ENCODE data around the gene IGFL4.

IGFL4 gene

DNA sequence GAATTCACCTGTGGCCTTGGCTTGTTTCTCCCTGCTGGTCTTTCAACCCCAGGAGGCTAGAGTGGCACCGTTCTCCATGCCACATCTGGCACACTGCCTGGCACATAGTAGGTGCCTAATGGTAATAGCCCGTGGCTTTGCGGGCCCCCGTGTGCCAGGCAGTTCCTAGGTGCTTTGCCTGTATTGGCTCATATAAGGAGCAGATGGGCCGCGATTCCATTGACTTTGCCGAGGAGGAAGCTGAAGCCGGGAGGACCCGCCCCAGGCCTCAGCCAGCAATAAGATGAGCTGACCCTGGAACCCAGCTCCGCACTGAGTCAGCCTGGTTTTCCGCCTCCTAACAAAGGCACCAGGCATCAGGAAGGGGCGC is 18.8 kb downstream of the IGFL4 start:
- no peak for DNase-seq (ENCODE audit: low read depth in 2 of 2, low spot score in 1 of 2)

DNA sequence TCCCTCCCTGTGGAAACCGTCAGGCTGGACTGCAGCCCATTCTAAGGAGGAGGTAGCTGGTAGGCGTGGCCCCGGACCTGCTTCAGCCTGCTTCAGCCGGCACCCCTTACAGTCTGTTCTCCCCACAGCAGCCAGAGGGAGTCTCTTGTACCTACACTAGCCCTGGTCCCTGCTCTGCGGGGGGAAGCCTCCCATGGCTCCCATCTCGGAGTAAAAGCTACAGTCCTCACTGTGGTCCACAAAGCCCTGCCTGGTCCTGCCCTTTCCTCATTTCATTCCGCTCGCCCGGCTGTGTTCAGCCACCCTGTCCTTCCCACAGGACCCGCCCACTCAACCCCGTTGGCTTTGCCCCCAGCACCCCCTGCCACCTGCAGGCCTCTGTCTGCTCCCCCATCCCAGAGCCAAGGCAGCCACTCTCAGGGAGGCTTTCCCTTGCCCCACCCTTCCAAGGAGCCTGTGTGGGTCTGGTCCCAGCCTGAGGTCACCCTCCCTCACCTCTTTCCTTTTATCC is 19.2 kb downstream of the IGFL4 start:
- DNase-seq (ENCODE audit: low read depth in 2 of 2, low spot score in 1 of 2) = no peak

DNA sequence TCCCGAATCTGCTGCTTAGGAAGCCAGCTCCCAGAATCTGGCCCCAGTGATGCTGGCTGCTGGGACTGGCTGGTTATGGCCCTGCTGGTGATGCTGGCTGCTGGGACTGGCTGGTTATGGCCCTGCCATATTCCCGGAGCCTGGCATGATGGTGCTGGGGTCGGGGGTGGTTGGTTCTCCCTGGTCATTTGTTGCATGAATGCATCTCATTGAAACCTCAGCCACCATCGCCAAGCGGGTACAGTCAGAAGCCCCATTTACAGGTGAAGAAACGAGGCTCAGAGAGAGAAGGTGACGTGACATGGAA is 20.0 kb downstream of the IGFL4 start:
- no peak for DNase-seq (ENCODE audit: low read depth in 2 of 2, low spot score in 1 of 2)

DNA sequence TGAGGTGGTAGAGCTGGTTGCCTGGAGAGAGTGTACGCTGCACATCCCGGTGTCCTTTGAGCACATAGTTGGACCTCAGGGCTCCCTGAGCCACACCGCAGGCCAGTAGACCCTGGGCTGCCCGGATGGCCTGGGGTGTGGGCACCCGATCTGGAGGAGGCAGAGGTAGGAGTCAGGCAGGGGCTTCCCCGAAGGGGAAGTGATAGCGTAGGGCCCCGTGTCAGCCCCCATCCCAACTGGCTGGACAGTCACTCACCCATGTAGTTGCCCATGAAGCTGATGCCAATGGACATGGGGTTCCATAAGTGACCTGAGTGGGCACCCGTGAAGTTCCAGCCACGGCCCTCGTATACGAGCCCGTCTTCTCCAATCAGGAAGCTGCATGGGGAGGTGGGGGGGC is 21.5 kb downstream of the IGFL4 start:
- no peak for DNase-seq (ENCODE audit: low read depth in 2 of 2, low spot score in 1 of 2)

DNA sequence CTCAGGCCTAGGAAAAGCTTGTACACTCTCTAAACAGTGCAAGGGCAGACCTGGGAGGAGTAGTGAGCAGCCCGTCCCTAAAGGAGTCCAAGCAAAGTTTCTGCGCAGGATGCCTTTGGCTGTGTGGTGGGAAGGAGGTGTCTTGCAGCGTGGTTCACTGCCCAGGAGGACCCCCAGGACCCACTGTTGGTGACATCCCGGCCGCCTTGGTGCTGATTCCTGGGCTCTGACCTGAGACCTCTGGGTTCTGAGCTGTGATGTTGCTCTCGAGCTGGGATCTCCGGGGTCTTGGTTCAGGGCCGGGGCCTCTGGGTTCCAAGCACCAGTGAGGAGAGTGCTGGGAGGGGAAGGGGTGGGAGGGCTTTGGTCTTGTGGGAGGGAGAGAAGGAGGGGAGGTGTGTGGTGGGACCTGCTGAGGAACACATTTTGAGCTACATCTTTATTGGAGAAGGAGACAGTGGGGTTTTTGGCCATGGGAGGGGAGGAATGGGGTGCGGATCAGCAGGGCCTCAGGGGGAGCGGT is 22.0 kb downstream of the IGFL4 start:
- DNase-seq (ENCODE audit: low read depth in 2 of 2, low spot score in 1 of 2) = no peak

DNA sequence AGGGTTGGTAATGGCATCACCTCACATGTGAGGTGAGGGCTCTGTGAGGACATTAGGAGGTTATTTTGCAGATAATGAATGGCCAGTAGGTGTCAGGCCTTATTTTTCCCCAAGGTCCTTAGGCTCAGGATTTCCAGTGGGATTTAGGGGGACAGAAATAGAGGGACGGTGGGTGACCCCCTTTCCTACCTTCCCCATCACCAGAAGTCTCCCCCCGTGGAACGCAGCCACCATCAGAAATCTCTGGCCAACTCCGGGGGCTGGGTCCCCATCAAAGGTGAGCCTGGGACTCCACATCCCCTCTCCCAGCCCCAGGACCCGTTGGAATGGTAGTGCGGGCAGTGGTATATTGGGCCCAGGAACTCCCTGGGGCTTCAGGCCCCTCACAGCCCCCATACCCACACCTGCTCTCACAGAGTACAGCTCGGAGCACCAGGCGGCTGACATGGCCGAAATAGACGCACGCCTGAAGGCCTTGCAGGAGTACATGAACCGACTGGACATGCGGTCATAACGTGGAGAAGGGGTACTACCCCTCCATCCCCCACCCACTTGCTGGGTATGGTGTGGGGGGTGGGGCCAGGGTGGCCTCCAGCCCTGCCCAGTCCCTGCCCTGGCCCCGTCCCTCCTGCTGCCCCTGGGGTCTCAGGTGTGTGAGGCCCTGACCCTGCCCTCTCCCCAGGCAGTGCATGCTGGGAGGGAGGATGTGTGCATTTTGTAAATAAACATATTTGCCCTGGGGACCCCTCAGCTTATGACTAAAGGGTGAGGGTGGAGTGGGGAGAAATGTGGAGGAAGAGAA is 22.7 kb downstream of the IGFL4 start:
- no peak for DNase-seq (ENCODE audit: low read depth in 2 of 2, low spot score in 1 of 2)

DNA sequence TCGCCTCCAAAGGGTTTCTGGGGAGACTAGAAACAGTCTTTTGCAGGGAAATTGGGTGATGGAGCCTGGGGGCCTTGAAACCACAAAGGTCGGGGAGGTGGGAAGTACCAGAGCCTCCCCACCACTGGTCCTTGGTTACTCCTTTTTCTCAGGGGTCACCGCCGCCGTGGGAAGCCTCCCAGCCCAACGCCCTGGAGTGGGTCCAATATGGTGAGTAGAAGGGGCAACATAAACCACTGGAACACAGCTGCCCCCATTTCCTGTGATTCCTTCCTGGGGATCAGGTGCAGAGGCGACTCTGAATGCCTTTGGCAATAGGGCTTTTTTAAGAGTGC is 23.7 kb downstream of the IGFL4 start:
- no peak for DNase-seq (ENCODE audit: low read depth in 2 of 2, low spot score in 1 of 2)

DNA sequence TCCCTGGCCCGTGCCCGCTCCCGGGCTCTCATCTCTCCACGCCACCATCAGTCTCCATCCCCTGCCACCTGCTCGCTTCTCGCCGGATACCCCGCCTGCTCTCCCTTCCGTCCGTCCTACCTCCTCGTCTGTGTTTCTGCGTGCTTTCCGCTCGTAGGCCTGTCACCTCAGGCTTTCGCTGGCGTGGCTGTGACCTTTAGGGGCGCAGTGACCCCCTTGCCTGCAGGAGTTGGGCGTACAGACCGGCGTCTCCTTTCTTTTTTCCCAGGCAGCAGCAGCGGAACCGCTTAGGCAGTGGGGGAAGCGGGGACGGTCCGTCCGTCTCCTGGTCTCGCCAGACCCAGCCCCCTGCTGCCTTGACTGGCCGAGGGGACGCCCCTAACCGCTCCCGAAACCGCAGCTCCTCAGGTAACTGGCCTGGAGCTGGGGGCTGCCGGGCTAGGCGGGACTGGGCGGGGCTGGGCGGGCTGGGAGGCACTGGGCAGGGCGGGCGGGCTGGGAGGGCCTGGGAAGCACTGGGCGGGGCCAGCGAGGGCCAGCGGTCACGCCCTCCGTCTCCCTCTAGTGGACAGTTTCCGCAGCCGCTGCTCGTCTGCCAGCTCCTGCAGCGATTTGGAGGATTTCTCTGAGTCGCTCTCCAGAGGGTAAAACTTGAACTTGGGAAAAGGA is 24.2 kb downstream of the IGFL4 start:
- peak; percentile 62 for DNase-seq (ENCODE audit: low read depth in 2 of 2, low spot score in 1 of 2)

DNA sequence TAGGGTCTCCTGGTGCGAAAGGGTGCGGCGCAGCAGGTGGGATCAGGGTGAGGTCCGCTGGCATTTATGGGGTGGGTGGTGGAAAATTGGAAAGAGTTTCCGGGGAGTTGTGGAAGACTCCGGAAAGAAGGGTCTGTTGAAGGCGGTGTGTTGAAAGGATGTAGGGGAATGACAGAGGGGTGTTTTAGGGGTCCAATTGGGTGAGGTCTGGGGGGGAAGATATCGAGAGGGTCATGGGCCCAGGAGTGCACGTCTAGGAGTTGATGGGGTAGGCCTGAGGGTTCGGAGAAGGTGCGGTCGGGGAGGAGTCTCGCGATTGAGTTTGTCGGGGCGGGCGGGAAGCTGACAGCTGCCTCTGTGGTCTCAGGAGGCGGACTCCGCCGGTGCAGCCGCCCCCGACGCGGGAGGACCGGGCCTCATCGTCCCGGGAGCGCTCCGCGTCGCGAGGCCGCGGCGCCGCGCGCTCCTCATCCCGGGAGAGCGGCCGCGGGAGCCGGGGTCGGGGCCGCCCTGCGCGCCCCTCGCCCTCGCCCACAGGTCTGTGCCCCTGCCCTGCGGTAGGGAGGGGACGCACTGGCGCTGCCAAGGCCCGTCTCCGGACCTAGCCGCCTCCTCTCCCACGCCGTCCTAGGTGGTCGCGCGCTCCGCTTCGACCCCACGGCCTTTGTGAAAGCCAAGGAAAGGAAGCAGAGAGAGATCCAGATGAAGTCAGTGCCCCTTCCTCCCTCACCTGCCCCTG is 24.9 kb downstream of the IGFL4 start:
- DNase-seq (ENCODE audit: low read depth in 2 of 2, low spot score in 1 of 2) = no peak

DNA sequence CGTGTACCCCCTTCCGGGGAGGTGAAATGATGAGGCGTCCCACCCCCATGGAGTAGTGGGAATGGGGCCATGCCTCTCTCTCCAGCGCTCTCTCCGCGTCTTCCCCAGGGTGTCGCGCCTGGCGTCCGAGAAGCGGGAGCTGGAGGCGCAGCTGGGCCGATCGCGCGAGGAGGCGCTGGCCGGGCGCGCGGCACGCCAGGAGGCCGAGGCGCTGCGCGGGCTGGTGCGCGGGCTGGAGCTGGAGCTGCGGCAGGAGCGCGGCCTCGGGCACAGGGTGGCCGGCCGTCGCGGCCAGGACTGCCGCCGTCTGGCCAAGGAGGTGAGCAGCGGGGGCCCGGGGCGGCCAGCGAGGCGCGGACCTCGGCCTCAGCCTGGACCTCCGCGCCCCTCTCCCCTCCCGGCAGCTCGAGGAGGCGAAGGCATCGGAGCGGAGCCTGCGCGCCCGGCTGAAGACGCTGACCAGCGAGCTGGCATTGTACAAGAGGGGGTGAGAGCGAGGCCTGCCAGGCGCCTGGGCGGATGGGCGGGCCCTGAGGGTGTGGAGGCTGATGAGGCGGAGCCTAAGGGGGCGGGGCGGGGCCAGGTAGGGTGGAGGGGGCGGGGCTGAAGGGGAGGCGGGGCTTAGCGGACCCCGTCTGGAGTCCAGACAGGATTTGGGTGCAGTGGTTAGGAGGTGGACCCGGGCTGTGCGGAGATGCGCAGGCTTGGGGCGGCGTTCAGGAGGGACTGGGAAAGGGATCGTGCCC is 25.7 kb downstream of the IGFL4 start:
- DNase-seq (ENCODE audit: low read depth in 2 of 2, low spot score in 1 of 2) = peak in 1 of 2 donors; percentile 29

DNA sequence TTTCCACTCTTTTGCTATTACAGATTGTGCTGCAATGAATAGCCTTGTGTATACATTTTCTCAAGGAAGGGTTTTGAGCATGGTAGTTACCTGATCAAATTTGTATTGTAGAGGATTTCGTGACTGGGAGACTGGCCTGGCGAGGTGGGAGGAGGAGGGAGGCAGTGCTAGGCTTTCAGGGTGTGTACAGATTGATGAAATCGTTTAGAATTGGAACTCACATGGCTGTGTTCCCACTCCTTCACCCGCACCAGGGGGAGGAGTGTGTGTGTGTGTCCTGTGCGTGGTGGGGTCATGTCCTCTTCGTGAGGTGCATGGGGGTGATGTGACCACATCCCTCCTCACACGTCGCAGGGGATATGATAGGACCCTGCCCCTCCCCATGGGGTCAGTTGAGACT is 26.3 kb downstream of the IGFL4 start:
- no peak for DNase-seq (ENCODE audit: low read depth in 2 of 2, low spot score in 1 of 2)

DNA sequence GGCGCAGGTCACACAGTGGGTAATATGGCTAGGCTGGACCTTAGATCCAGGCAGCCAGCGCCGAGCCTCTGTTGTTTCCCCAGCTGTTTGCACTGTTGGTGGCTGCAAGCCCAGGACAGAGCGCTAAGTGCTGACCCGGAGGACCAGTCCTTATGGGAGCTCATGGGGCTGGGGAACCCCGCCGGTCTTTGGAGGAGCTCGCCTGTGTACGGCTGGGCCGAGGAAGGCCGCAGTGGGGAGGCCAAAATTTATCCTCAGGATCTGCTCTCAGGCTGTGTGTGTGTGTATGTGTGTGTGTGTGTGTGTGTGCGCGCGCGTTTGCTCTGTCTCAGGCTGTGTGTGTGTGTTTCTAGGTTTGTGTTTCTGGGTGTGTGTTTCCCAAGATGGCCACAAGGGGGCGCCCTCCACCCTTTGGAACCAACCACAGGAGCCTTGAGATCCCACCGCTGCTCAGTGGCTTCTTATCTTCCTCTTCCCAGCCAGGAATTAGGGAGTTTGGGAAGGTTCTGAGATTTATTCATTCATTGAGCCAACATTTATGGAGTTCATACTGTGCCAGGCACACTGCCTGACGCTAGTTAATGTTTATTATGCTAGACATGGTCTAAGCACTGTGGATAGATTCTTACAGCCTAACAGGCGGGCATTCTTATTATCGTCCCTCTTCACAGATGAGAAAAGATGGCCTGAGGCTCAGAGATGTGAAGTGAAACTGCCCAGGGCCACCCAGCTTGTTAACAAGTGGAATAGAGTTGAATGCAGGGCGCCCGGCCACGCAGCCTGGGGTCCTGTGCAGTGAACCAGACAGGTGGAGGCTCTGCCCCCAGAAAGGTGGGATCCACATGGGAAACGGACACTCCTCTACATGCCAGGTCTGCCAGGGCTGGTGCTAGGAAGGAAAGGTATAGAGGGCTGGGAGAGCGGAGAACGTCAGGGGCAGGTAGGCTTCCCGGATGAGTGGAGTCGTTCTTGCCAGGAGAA is 31.0 kb downstream of the IGFL4 start:
- DNase-seq (ENCODE audit: low read depth in 2 of 2, low spot score in 1 of 2) = peak; percentile 39 to 44

DNA sequence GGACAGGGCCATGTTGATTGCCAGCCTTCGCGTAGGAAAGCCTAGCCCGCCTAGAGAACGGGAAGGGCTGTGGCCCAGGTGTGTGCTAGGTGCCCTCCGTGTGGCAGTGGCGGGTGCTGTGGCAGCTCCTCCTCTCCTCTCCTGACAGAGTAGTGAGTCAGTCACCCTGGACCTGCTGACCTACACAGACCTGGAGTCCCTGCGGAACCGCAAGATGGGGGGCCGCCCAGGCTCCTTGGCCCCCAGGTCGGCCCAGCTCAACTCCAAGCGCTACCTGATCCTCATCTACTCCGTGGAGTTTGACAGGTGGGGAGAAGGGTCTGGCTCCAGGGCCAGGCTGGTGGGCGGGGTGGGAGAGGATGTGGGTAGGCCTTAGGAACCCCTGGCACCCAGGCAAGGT is 34.4 kb downstream of the IGFL4 start:
- DNase-seq (ENCODE audit: low read depth in 2 of 2, low spot score in 1 of 2) = no peak

DNA sequence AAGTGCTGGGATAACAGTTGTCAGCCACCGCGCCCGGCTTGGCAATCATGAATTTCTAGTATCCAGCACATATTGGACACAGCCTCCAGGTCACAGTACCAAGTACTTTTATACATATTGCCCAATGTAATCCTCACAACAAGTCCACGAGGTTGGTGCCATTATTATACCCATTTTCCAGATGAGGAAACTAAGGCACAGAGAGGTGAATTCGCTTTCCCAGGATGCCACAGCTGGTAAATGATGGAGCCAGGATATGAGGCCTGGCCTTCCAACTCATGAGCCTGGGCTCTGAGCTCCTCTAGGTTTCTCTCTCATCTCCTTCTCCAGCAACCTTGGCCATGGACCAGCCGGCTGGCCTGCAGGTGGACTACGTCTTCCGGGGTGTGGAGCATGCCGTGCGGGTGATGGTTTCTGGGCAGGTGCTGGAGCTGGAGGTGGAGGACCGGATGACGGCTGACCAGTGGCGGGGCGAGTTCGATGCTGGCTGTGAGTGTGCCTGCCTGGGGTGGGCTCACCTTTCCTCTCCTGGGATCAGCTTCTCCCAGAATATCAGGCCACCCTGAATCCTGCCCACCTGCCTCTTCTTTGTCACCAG is 38.0 kb downstream of the IGFL4 start:
- DNase-seq (ENCODE audit: low read depth in 2 of 2, low spot score in 1 of 2) = no peak

DNA sequence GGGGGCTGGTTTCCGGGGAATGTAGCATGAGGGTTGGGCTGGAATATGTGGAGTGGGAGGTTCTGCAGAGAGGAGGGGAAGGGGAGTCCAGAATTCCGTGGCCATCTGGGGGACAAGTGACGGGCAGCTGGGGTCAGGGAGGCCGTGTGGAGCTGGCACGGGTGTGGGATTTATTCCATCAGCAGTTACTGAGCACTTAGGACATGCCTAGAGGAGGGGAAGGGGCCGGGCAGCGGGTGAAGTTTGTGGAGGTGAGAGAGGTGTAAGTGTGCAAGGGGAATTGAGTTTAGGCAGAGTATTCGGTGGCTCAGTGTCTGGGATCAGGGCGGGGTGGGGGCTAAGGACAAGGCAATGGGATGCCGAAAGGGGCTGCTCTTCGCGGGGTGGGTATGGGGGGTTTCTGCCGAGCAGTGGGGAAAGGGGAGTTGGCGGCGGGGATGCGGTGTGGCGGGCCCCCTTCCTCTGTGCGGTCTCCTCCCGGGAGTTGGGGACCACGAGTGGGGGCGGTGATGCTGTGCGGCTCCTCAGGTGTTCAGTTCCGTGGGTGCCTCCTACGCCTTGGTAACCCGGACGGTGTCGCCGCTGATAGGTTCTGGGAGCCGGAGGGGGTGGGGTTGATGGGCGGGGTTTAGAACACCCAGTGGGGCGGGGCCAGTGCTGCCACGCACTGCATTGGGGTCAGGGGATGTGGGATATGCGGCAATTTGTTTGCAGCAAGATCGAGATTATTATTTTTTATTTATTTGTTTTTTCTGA is 40.1 kb downstream of the IGFL4 start:
- peak; percentile 64 to 69 for DNase-seq (ENCODE audit: low read depth in 2 of 2, low spot score in 1 of 2)

DNA sequence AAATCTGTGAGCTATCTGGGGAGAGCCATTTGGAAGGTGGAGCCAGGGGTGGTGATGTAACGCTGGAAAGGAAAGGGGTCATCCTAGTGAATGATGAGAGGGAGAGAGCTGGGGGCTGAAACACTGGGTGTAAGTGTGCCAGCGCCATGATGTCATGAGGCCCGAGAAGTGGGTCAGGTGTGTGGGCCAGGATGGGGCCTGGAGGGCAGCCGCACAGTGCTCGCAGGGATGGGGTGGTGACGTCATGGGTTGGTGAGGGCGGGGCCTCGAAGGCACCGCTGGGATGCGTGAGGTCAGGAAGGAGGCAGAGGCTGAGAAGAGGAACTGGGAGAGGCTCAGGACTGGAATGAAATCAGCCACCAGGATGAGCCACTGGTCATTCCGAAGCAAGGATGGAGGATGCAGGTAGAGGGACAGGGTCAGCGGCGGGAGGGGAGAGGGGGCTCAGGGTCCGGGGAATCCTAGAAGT is 41.1 kb downstream of the IGFL4 start:
- DNase-seq (ENCODE audit: low read depth in 2 of 2, low spot score in 1 of 2) = no peak

DNA sequence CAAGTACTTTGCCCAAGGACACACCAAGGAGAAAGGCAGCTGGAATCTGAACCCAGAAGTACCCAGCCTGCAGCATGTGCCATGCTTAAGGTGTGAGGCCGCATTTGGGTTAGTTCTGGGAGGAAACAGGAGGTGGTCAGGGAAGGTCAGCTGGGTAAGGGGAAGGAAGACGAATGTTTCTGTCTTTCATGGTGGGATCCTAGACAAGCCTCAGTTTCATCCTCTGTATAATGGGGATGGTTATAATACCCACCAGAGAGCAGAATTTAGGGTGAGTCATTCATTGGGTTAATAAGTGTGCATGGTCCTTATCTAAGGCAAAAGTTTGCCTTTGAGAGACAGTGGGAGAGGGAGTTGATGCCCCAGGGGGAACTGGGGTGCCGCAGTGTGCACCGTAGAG is 42.0 kb downstream of the IGFL4 start:
- DNase-seq (ENCODE audit: low read depth in 2 of 2, low spot score in 1 of 2) = no peak

DNA sequence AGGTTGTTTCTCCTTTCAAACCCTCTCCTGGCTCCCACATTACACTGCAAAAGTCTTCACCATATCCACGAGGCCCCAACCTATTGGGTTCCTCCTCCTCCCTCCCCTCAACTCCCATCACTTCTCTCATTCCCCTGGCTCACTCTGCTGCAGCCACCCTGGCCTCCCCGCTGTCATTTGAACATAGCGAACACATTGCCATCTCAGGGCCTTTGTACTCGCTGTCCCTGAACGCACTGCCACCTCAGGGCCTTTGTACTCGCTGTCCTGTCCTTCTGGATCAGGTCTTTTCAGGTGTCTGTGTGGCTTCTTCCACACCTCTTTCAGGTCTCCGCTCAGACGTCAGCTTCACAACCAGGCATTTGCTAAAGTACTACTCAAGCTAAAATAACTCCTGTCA is 43.9 kb downstream of the IGFL4 start:
- no peak for DNase-seq (ENCODE audit: low read depth in 2 of 2, low spot score in 1 of 2)
